Nephron (organoid): ENCODE results near the gene DAD1.

ENCODE experiments used
- H3K27ac Mint-ChIP-seq, 3 experiments: 2 replicates each; pipeline ENCODE4 v1.8.0; 2020; ENCODE audit warnings: mixed read lengths in 3 of 3, mild to moderate bottlenecking in 2 of 3, moderate library complexity in 1 of 3
- H3K27me3 Mint-ChIP-seq: 2 replicates; pipeline ENCODE4 v1.8.0; 2021; ENCODE audit warnings: low read depth, mild to moderate bottlenecking, moderate library complexity, mixed read lengths
- H3K36me3 Mint-ChIP-seq: 2 replicates; pipeline ENCODE4 v1.8.0; 2020; ENCODE audit warnings: low read depth, mixed read lengths
- H3K4me1 Mint-ChIP-seq: 2 replicates; pipeline ENCODE4 v1.8.0; 2020; ENCODE audit warnings: mixed read lengths
- H3K4me3 Mint-ChIP-seq, 3 experiments: 2 replicates each; pipeline ENCODE4 v1.8.0; 2020; ENCODE audit warnings: mild to moderate bottlenecking in 3 of 3, mixed read lengths in 3 of 3, moderate library complexity in 2 of 3
- H3K9me3 Mint-ChIP-seq: 2 replicates; pipeline ENCODE4 v1.8.0; 2020; ENCODE audit warnings: mixed read lengths
- TF ChIP-seq, protein P1 (sequence below), 3 experiments: fragments of 200-600 bp; sonication (generic); IDR thresholded peaks; one replicate each; pipeline ENCODE4 v1.5.0; 2021; ENCODE audit warnings: antibody characterized with exemption in 3 of 3; ENCODE audit not compliant: unreplicated experiment in 3 of 3

DAD1 gene

DNA sequence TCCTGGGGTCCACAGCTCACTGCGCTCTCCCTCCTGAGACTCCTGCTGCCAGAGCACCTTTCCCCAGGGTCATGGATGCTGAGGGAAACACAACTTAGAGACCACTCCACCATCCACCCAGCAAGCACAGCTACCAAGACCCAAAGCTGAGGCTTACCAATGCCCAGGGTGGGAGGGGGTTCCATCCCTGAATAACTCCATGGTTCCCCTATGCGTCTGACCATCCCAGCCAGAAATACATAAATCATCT lies 36.3 kb downstream of the DAD1 start:
- H3K27me3 Mint-ChIP-seq, result peaks cover 11% of the 10 kb centered on the region
- H3K27ac Mint-ChIP-seq, result peak overlapping the region in 2 of 3 experiments; percentile 70 to 97
- H3K4me3 Mint-ChIP-seq, result no peak overlapping the region
- peaks cover 54% of the 10 kb centered on the region for H3K4me1 Mint-ChIP-seq
- TF ChIP-seq, protein P1, sequence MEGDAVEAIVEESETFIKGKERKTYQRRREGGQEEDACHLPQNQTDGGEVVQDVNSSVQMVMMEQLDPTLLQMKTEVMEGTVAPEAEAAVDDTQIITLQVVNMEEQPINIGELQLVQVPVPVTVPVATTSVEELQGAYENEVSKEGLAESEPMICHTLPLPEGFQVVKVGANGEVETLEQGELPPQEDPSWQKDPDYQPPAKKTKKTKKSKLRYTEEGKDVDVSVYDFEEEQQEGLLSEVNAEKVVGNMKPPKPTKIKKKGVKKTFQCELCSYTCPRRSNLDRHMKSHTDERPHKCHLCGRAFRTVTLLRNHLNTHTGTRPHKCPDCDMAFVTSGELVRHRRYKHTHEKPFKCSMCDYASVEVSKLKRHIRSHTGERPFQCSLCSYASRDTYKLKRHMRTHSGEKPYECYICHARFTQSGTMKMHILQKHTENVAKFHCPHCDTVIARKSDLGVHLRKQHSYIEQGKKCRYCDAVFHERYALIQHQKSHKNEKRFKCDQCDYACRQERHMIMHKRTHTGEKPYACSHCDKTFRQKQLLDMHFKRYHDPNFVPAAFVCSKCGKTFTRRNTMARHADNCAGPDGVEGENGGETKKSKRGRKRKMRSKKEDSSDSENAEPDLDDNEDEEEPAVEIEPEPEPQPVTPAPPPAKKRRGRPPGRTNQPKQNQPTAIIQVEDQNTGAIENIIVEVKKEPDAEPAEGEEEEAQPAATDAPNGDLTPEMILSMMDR (IDR thresholded peaks at IDR 0.05; ENCODE audit: unreplicated experiment in 3 of 3), result no peak
- no peaks in the 10 kb centered on the region for H3K9me3 Mint-ChIP-seq
- no peaks in the 10 kb centered on the region for H3K36me3 Mint-ChIP-seq

DNA sequence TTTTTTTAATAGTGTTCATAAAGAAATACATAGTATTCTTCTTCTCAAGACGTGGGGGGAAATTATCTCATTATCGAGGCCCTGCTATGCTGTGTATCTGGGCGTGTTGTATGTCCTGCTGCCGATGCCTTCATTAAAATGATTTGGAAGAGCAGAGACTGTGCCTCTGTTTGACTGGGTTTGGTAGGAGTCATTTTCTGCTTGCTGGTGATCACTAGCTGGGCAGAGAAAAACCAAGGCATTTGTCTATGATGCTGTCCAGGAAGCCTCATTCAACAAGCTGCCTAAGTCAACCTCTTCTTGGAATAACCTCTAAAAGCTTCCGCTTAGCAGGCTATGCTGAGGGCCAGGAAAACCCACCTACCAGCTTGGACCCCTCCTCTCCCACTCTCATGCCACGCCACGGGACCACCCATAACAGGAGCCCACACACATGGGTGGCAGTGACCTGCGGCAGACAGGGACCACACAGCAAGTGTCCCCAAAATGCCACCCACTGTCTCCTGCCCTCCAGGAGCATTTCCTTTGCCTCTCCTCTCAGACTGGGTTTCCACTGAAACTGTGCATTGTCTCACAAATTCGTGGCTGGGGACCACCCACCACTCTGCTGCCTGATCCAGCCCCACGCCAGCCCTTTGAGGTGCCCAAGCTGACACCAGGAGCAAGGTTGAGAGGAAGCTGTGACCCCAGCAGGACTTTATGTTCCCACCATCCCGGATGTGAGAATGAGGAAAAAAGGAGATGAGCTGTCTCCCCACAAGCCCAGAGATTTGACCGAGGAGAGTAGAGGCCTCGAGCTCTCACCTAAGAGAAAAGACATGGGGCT lies 36.8 kb downstream of the DAD1 start:
- H3K27ac Mint-ChIP-seq, result peak overlapping the region; percentile 57 to 97 (median 93)
- no peak overlapping the region for H3K4me3 Mint-ChIP-seq
- H3K4me1 Mint-ChIP-seq, result peaks cover 53% of the 10 kb centered on the region
- H3K36me3 Mint-ChIP-seq, result no peaks in the 10 kb centered on the region
- TF ChIP-seq, protein P1 (IDR thresholded peaks at IDR 0.05; ENCODE audit: unreplicated experiment in 3 of 3), result no peak
- H3K9me3 Mint-ChIP-seq, result no peaks in the 10 kb centered on the region
- peaks cover 11% of the 10 kb centered on the region for H3K27me3 Mint-ChIP-seq

DNA sequence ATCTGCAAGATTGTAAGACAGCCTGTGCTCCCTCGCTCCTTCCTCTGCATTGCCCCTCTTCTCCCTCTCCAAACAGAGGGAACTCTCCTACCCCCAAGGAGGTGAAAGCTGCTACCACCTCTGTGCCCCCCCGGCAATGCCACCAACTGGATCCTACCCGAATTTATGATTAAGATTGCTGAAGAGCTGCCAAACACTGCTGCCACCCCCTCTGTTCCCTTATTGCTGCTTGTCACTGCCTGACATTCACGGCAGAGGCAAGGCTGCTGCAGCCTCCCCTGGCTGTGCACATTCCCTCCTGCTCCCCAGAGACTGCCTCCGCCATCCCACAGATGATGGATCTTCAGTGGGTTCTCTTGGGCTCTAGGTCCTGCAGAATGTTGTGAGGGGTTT lies 37.4 kb downstream of the DAD1 start:
- Mint-ChIP-seq H3K27me3 (peaks cover 8% of the 10 kb centered on the region), H3K4me3 (no peak overlapping the region), H3K4me1 (peaks cover 54% of the 10 kb centered on the region), H3K36me3 (no peaks in the 10 kb centered on the region), H3K27ac (peak overlapping the region; percentile 57 to 97 (median 93)), H3K9me3 (no peaks in the 10 kb centered on the region)
- TF ChIP-seq, protein P1 (IDR thresholded peaks at IDR 0.05; ENCODE audit: unreplicated experiment in 3 of 3), result no peak

DNA sequence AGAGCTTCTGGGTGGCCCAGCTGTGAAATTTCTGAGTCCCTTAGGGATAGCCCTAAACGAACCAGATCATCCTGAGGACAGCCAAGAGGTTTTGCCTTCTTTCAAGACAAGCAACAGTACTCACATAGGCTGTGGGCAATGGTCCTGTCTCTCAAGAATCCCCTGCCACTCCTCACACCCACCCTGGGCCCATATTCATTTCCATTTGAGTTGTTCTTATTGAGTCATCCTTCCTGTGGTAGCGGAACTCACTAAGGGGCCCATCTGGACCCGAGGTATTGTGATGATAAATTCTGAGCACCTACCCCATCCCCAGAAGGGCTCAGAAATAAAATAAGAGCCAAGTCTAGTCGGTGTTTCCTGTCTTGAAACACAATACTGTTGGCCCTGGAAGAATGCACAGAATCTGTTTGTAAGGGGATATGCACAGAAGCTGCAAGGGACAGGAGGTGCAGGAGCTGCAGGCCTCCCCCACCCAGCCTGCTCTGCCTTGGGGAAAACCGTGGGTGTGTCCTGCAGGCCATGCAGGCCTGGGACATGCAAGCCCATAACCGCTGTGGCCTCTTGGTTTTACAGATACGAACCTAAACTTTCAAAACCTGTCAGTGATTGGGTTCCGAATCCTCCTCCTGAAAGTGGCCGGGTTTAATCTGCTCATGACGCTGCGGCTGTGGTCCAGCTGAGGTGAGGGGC lies 38.9 kb downstream of the DAD1 start:
- Mint-ChIP-seq H3K36me3 (no peaks in the 10 kb centered on the region), H3K9me3 (no peaks in the 10 kb centered on the region), H3K4me3 (peak overlapping the region in 1 of 3 experiments; percentile 48), H3K27me3 (peaks cover 8% of the 10 kb centered on the region), H3K27ac (peak overlapping the region; percentile 80 to 97 (median 93)), H3K4me1 (peaks cover 65% of the 10 kb centered on the region)
- TF ChIP-seq, protein P1 (IDR thresholded peaks at IDR 0.05; ENCODE audit: unreplicated experiment in 3 of 3), result no peak

DNA sequence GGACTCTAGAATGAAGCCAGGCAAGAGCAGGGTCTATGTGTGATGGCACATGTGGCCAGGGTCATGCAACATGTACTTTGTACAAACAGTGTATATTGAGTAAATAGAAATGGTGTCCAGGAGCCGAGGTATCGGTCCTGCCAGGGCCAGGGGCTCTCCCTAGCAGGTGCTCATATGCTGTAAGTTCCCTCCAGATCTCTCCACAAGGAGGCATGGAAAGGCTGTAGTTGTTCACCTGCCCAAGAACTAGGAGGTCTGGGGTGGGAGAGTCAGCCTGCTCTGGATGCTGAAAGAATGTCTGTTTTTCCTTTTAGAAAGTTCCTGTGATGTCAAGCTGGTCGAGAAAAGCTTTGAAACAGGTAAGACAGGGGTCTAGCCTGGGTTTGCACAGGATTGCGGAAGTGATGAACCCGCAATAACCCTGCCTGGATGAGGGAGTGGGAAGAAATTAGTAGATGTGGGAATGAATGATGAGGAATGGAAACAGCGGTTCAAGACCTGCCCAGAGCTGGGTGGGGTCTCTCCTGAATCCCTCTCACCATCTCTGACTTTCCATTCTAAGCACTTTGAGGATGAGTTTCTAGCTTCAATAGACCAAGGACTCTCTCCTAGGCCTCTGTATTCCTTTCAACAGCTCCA lies 39.6 kb downstream of the DAD1 start:
- H3K27me3 Mint-ChIP-seq, result peaks cover 9% of the 10 kb centered on the region
- H3K4me1 Mint-ChIP-seq, result peaks cover 66% of the 10 kb centered on the region
- peak overlapping the region; percentile 80 to 97 (median 93) for H3K27ac Mint-ChIP-seq
- no peak overlapping the region for H3K4me3 Mint-ChIP-seq
- TF ChIP-seq, protein P1 (IDR thresholded peaks at IDR 0.05; ENCODE audit: unreplicated experiment in 3 of 3), result no peak
- no peaks in the 10 kb centered on the region for H3K36me3 Mint-ChIP-seq
- H3K9me3 Mint-ChIP-seq, result no peaks in the 10 kb centered on the region
